Measurements from ENCODE around the gene CUEDC1.
A peak's percentile ranks its signal among the peaks of the same experiment; 100 is the strongest.

CUEDC1 gene, protein sequence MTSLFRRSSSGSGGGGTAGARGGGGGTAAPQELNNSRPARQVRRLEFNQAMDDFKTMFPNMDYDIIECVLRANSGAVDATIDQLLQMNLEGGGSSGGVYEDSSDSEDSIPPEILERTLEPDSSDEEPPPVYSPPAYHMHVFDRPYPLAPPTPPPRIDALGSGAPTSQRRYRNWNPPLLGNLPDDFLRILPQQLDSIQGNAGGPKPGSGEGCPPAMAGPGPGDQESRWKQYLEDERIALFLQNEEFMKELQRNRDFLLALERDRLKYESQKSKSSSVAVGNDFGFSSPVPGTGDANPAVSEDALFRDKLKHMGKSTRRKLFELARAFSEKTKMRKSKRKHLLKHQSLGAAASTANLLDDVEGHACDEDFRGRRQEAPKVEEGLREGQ

GRCh38 chr17:57955183-57955931 lies at the start of gene CUEDC1:
Gene CUEDC1 (minus strand): TSS chr17:57955412. CDS start chr17:57885564, 69,848 bp downstream.
- peak; percentile 46 to 60 for DNase-seq (ENCODE audit: low read depth in 2 of 2)

DNA sequence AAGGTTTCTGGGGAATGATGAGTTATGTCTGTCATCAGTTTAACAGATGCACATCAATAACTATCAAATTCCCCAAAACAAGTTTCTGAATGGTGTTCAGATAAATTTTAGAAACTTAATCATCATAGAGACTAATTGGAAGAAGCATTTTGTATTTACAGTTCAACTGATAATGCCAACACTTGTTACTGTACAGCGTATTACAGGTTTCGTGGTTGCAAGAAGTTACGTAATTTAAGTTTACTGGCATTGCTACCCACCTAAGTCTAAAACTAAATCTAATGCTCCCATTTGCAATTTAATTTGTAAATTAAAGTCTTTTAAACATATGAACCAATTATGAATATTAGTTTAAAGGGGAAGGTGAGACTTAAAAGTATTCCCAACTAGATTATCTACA lies 48.8 kb upstream of the CUEDC1 start:
- DNase-seq (ENCODE audit: low read depth in 2 of 2): no peak

DNA sequence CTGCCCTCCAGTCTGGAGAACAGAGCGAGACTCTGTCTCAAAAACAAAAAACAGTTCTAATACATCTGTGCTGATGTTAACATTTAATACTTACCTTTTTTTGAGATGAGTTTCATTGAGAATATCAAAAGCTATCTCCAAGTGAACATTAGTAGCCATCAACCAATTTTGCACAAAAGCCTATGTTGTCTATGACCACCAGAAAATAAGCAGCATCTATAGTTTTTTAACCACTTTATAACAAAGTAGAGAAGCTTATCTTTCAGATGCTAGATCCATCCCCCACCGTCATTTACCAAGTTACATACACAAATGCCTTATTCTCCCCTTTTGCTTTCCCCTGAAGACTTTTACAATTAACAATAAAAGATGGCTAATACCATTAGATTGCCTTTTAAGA lies 47.8 kb upstream of the CUEDC1 start:
- DNase-seq (ENCODE audit: low read depth in 2 of 2): no peak

DNA sequence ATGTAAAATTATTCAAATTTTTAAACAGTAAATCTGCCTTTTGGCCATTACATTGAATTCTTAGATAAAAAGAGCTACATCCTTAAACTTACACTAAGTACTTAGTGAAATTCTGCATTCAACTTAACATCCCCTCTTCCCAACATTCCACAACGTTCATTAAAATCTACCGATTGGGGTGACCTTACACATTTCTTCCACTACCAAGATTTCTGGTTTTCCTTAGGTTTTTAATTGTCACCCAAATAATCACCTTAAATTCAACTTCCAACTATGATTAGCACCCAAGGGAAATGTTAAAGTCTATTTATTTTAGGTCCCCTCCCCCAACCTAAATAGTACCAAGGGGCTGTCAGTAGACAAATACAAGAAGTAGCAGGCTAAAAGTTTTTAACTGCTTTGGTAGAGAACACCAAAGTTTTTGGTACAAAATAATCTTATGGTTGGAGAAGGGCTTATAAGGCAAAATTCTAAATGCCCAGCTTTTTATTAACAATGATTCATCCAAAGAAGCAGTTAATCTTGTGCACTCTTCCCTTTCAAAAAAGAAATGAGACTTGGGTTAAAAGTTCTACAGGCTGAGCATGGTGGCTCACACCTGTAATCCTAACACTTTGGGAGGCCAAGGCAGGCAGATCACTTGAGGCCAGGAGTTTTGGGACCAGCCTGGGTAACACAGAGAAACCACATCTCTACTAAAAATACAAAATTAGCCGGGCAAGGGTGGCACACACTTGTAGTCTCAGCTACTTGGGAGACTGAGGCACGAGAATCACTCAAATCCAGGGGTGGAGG lies 47.1 kb upstream of the CUEDC1 start:
- DNase-seq (ENCODE audit: low read depth in 2 of 2): no peak

- no peak for DNase-seq (ENCODE audit: low read depth in 2 of 2)
Measured at GRCh38 chr17:58001461-58002124, 46.4 kb upstream of the CUEDC1 start.

GRCh38 chr17:57999496-58000017 lies 44.3 kb upstream of the CUEDC1 start:
- no peak for DNase-seq (ENCODE audit: low read depth in 2 of 2)

- DNase-seq (ENCODE audit: low read depth in 2 of 2): no peak
Measured at GRCh38 chr17:57999010-57999495, 43.8 kb upstream of the CUEDC1 start.

DNA sequence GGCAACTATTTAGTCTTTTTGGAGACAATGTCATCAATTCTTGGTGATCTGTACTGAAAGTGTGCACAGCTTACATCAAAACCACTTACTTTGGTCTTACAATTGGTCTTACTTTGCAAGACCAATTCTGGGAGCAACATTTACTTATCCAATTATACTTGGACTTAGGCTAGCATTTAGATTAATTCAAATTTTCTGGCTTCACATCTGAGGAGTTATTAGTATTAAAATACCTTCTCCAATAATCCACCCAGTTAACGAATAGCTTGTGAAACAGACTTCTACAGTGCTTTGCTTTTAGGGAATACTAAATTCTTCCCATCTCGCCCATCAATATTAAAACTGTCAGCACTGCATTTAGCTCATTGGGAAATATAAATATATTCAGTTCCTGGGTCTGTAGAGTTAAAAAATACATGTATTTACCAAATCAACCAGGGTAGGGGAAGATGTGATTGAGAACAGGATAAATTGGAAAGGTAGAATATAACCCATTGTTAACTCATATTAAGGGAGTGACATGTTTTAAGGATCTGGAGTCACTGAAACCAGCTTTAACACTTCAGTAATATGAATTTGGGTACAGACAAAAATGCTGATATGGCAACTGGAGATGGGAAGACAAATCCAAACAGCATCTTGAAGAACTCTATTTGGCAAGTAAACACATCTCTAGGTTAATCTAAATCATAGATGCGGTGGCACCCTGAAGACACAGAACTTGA lies 42.0 kb upstream of the CUEDC1 start:
- DNase-seq (ENCODE audit: low read depth in 2 of 2): no peak

- peak; percentile 39 to 43 for DNase-seq (ENCODE audit: low read depth in 2 of 2)
Measured at GRCh38 chr17:57995076-57995956, 40.1 kb upstream of the CUEDC1 start.

DNA sequence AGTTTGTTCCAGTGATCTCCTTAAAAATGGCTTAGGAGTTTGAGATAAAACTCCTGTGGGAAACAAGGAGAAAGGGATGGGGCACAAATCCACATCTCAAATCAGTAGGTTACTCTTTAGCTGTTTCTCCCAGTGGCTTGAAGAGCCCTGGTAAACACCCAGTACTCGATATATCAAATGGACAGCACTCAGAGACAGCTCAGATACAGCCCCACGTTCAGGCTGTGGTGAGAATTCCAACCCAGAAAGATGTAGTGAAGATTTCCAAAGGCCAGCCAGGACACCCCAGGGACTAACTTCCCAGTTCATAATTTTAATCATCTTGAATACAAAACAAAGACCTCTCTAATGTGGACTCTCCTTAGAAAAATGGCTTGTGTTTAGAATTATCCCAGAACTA lies 39.2 kb upstream of the CUEDC1 start:
- no peak for DNase-seq (ENCODE audit: low read depth in 2 of 2)

- DNase-seq (ENCODE audit: low read depth in 2 of 2): no peak
Measured at GRCh38 chr17:57993471-57994365, 38.5 kb upstream of the CUEDC1 start.

DNA sequence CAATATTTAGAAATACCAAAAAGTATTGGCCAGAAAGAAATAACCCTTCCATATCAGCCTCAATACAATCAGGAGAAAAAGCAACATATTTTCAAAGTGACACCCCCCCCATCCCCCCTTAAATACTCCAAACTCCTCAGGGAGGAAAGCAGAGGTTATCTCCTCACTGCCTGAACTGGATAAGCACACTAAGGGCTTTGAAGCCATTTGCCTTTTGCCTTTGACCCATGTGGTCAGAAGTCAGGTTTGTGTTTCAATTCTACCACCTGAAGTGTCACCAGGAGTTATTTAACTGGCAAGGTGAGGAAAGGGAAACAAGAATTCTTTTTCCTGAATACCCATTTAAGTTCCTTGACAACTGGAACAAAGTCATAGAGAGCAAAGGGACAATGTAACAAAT lies 36.3 kb upstream of the CUEDC1 start:
- DNase-seq (ENCODE audit: low read depth in 2 of 2): no peak

DNA sequence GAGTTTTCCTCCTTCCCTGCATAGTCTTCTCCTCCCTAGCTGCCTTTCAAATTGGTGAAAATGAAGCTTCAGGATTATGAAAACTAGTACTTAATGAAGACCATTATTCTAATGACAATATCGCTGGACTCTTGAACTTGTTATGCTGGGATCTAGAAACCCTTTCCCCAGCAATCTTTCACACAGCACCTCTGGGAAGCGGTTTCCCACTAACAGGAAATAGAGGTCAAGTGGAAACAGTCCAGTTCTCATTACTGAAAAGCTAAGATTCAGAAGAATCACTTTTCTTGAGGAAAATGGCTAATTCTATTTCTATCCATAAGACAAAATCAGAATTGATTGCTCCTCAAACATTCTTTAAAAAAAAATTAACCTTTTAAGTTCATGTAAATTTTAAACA lies 34.8 kb upstream of the CUEDC1 start:
- no peak for DNase-seq (ENCODE audit: low read depth in 2 of 2)

DNA sequence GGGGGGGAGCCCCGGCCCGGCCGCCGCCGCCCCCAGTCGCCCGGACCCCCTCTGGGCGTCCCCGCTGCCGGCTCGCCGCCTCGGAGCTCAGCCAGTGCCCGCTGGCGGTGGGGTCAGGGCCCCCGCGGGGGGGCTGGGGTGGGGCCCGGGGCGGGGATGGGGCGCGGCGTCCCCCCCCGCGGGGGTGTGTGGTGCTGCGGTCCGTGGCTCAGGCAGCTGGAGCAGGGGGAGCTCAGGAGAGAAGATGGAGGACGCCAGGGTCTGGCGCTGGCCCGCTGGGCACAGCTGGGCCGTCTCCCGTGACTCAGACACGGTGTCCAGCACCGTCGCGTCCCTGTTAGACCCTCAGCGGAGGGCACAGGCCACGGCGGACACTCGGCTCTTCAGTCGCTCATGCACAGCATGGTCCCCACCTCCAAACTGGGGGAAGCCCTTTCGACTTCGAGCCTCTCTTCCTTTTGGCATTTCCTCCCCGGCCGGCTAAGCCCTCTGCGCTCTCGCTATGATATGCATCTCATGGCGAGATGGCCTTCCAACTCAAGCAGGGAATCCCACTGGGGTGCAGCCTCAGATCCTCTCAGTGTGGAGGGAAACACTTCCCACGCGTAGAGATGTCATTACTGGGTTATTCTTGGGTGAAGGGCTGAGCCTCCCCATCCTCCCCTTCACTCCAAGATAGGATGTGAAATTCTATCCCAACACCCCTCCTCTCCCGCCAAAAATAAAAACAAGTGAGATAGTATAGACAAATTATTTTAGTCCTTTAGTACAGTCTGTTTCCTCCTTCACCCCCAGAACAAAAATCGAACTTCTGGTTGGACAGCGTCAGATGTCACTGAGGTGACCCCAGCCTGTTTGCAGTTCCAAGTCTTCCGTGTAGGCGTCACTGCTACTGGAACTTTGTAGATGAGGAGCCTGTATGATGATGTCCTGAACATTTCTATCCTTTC lies 33.4 kb upstream of the CUEDC1 start:
- DNase-seq (ENCODE audit: low read depth in 2 of 2): peak; percentile 40 to 49

DNA sequence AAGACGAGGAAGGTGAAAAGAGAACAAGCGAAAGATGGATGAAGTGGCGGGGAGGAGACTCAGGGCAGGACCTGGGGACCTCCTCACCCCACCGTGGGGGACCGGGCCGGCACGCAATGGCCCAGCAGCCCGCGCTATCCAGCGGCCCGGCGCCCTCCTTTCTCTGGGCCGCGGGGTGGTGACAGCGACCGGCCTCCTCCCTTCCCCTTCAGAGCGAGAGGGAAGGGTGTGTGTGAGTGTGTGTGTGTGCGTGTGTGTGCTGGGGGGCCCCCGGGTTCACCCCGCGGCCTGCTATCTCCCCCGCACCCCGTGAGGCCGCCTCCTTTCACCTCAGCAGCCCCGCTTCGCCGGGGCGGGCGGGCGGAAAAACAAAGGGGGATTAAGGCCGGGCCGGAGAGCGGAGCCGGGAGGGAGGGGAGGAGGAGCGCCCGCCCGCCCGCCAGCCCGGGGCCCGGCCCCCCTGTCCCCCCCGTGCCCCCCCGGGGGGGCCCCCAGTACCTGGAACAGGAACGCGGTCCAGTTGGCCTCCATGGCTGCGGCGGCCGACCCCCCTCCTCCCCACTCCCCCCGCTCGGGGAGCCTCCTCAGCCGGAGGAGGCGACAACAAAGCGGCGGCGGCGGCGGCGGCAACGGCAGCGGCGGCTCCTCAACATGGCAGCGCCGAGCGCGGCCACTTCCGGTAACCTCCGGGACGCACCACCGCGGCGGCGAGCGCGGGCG lies 32.5 kb upstream of the CUEDC1 start, which contains the start of gene VEZF1:
Gene VEZF1 (minus strand): TSS at position 674 of the 720 bp plus-strand sequence. CDS start 143 bp downstream, at position 531.
- peak; percentile 56 to 57 for DNase-seq (ENCODE audit: low read depth in 2 of 2)

GRCh38 chr17:57986841-57987580 lies 31.8 kb upstream of the CUEDC1 start:
- DNase-seq (ENCODE audit: low read depth in 2 of 2): peak in 1 of 2 donors; percentile 22

Measured in activated CD4-positive, alpha-beta T cell treated with anti-CD3 and anti-CD28 coated beads for 24 hours (primary cell).